Ovary (tissue), 9 donors: Measurements from ENCODE around the gene TP73. TPM values are rescaled to one million over a fixed set of nuclear protein-coding genes. Genes with fewer than 3 reads are reported as not detected.

ENCODE experiments used
- DNase-seq, 5 donors: peaks; one replicate each; pipeline ENCODE4 v3.0.0-alpha.2; 2019 to 2020
- H3K27ac ChIP-seq, 2 donors: fragments of 200-600 bp; one replicate each; pipeline versions ENCODE4 v1.5.1 to v1.8.0; 2019 to 2022
- H3K27me3 ChIP-seq: fragments of 200-600 bp; one replicate; pipeline ENCODE4 v1.8.0; 2022
- H3K36me3 ChIP-seq: fragments of 200-600 bp; sonication (generic); one replicate; pipeline ENCODE4 v1.5.1; 2019
- H3K4me1 ChIP-seq: one replicate; pipeline ENCODE4 v1.8.1; 2013; ENCODE audit warnings: mild to moderate bottlenecking, moderate library complexity; ENCODE audit not compliant: insufficient read depth
- H3K4me3 ChIP-seq: fragments of 200-600 bp; sonication (generic); one replicate; pipeline ENCODE4 v1.5.1; 2017
- H3K9me3 ChIP-seq, 2 donors: fragments of 200-600 bp in 1 of 2; sonication (generic) in 1 of 2; one replicate each; pipeline versions ENCODE4 v1.5.1 to v1.8.1; 2013 to 2019; ENCODE audit warnings: mild to moderate bottlenecking in 1 of 2, moderate library complexity in 1 of 2
- CTCF ChIP-seq, 3 donors: fragments of 450-650 bp in 2 of 3; fragments of 200-600 bp in 1 of 3; IDR thresholded peaks; one replicate each; pipeline versions ENCODE4 v1.5.1 to v1.8.0; 2016 to 2022; ENCODE audit warnings: antibody characterized with exemption in 3 of 3, mild to moderate bottlenecking in 1 of 3
- EP300 ChIP-seq: sonication (generic); formaldehyde crosslinking; IDR thresholded peaks from one replicate; pipeline ENCODE4 v1.6.1; 2017; ENCODE audit warnings: antibody characterized with exemption
- POLR2A ChIP-seq: fragments of 450-650 bp; IDR thresholded peaks from one replicate; pipeline ENCODE4 v1.6.1; 2017; ENCODE audit warnings: antibody characterized with exemption, mild to moderate bottlenecking, moderate library complexity
- WGBS, 3 donors: extraction: QIAGEN DNeasy Blood & Tissue Kit in 1 of 3; methylation state at CpG; one replicate each; pipeline versions ENCODE4 v1.1.5 to v1.1.7; 2013 to 2017; 5-methylcytosine and 5-hydroxymethylcytosine counted together
- intact Hi-C, 4 donors: fragments of 100-400 bp; cut with DNase I; formaldehyde crosslinking; loops; one replicate each; pipeline versions ENCODE4 v1.11.0 to v1.15.1; 2022 to 2023
- polyA plus RNA-seq, 2 donors: library from polyadenylated mRNA; stranded (reverse); fragments of 200-250 nt in 1 of 2; fragments of 350-450 nt in 1 of 2; fragmentation: Illumina TruSeq in 1 of 2; extraction: RNeasy Lipid Tissue Mini Kit (QIAGEN cat#74804) in 1 of 2; gene quantifications; one replicate each; pipeline ENCODE4 v1.2.3, GENCODE V29; 2013 to 2014
- total RNA-seq, 7 donors: library from RNA; depleted of rRNA in 2 of 7; stranded (reverse); fragments of >200 nt in 2 of 7; fragmentation: NEBNext Ultra II Directional in 3 of 7; extraction: Animal tissue kit (Norgen Biotek cat#: 25700) in 3 of 7; gene quantifications; one replicate each; pipeline versions ENCODE4 v1.1.0 to v1.2.4, GENCODE V29; 2016 to 2023
- donor health status: DM: no; HTN: no; CAD: no; lungs with moderate emphysema.
- donor health status: DM: no; HTN: no; CAD: no.
- donor health status: Bipolar disorder and iron deficiency.
- donor health status: DM: yes; HTN: yes; CAD: no.
- donor health status: DM: no; HTN: no; CAD: no.
- donor health status: DM: yes; HTN: yes; CAD: no.

The TP73 gene
- total and polyA plus RNA-seq, 9 donors, result 0.03 to 7.5 (median 0.42) TPM

GRCh38 chr1:3779912-3780416, 127.6 kb downstream of the TP73 start:
- no peaks in the 10 kb centered on the region for H3K36me3 ChIP-seq
- H3K27me3 ChIP-seq, result no peaks in the 10 kb centered on the region
- H3K4me1 ChIP-seq, result peaks cover 6% of the 10 kb centered on the region
- H3K4me3 ChIP-seq, result no peak overlapping the region
- 85 to 93% (median 85%) methylated on average over 20 of the region's 20 CpGs for WGBS, 3 donors
- no peak overlapping the region for H3K27ac ChIP-seq
- no peaks in the 10 kb centered on the region for H3K9me3 ChIP-seq
- intact Hi-C loops, result no loop called here
- TF ChIP-seq EP300, result no peak
- no peak for TF ChIP-seq CTCF (IDR thresholded peaks at IDR 0.05)
- TF ChIP-seq POLR2A, result no peak
- no peak for DNase-seq

- Histone ChIP-seq H3K27me3 (no peaks in the 10 kb centered on the region), H3K9me3 (no peaks in the 10 kb centered on the region), H3K36me3 (no peaks in the 10 kb centered on the region), H3K27ac (no peak overlapping the region), H3K4me3 (no peak overlapping the region), H3K4me1 (peaks cover 3% of the 10 kb centered on the region)
- TF ChIP-seq EP300 (no peak), CTCF (IDR thresholded peaks at IDR 0.05) (no peak), POLR2A (no peak)
- 79 to 85% (median 81%) methylated on average over 21 of the region's 21 CpGs for WGBS, 3 donors
- peak in 1 of 5 donors; percentile 34 for DNase-seq
- intact Hi-C loops, result no loop called here
These were observed 128.6 kb downstream of the TP73 start for GRCh38 chr1:3780901-3781300.

- Histone ChIP-seq H3K4me3 (no peak overlapping the region), H3K9me3 (no peaks in the 10 kb centered on the region), H3K27me3 (no peaks in the 10 kb centered on the region), H3K36me3 (no peaks in the 10 kb centered on the region), H3K27ac (no peak overlapping the region), H3K4me1 (no peaks in the 10 kb centered on the region)
- DNase-seq, result peak in 1 of 5 donors; percentile 35
- intact Hi-C loops, result no loop called here
- WGBS, 3 donors, result 74 to 79% (median 75%) methylated on average over 30 of the region's 30 CpGs
- no peak for TF ChIP-seq EP300
- no peak for TF ChIP-seq POLR2A
- no peak for TF ChIP-seq CTCF (IDR thresholded peaks at IDR 0.05)
These were observed 131.5 kb downstream of the TP73 start for GRCh38 chr1:3783651-3784474.

- TF ChIP-seq EP300 (no peak), POLR2A (no peak), CTCF (IDR thresholded peaks at IDR 0.05) (no peak)
- no peak overlapping the region for H3K4me3 ChIP-seq
- no peaks in the 10 kb centered on the region for H3K9me3 ChIP-seq
- intact Hi-C loops, result no loop called here
- H3K27me3 ChIP-seq, result no peaks in the 10 kb centered on the region
- no peaks in the 10 kb centered on the region for H3K4me1 ChIP-seq
- no peaks in the 10 kb centered on the region for H3K36me3 ChIP-seq
- DNase-seq, result peak in 4 of 5 donors; percentile 51 to 74 (median 62)
- H3K27ac ChIP-seq, result no peak overlapping the region
- WGBS, 3 donors, result 54 to 63% (median 60%) methylated on average over 13 of the region's 13 CpGs
These were observed 132.7 kb downstream of the TP73 start for GRCh38 chr1:3785045-3785444.
